NB4 (cell line): ENCODE data around the gene FAM163A.
A peak's percentile ranks its signal among the peaks of the same experiment; 100 is the strongest.

Experiments used
- DNase-seq: peaks from one replicate; pipeline ENCODE4 v3.0.0; 2010; ENCODE audit warnings: low read depth
- H3K4me3 ChIP-seq: one replicate; pipeline ENCODE4 v1.5.1; 2011; ENCODE audit warnings: mild to moderate bottlenecking, low read depth, low read length, moderate library complexity
- CTCF ChIP-seq: IDR thresholded peaks from one replicate; pipeline ENCODE4 v1.5.1; 2012; ENCODE audit warnings: low read depth, low read length
- MYC ChIP-seq: IDR thresholded peaks from 2 replicates; pipeline ENCODE4 v1.6.1; 2011; ENCODE audit warnings: low read depth, low read length
- POLR2A ChIP-seq: IDR thresholded peaks from 2 replicates; pipeline ENCODE4 v1.6.1; 2011; ENCODE audit warnings: mild to moderate bottlenecking; ENCODE audit not compliant: insufficient read length; ENCODE audit errors: extremely low read depth
- TF ChIP-seq, protein P1 (sequence below): IDR thresholded peaks from 2 replicates; pipeline ENCODE4 v1.6.1; 2011; ENCODE audit warnings: low read depth, low read length

Gene FAM163A

GRCh38 chr1:179773264-179773663 is 30.2 kb downstream of the FAM163A start:
- no peak for DNase-seq
- TF ChIP-seq, protein P1, sequence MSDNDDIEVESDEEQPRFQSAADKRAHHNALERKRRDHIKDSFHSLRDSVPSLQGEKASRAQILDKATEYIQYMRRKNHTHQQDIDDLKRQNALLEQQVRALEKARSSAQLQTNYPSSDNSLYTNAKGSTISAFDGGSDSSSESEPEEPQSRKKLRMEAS: no peak
- TF ChIP-seq CTCF: no peak
- no peak for TF ChIP-seq POLR2A
- no peak for TF ChIP-seq MYC

GRCh38 chr1:179774000-179774399 is 30.9 kb downstream of the FAM163A start:
- TF ChIP-seq MYC (no peak), POLR2A (no peak), CTCF (no peak)
- TF ChIP-seq, protein P1: no peak
- H3K4me3 ChIP-seq: no peak overlapping the region
- DNase-seq: no peak

More at GRCh38 chr1:179773264-179773663, 30.2 kb downstream of the FAM163A start:
- H3K4me3 ChIP-seq: no peak overlapping the region

- TF ChIP-seq MYC (no peak), CTCF (no peak), POLR2A (no peak)
- TF ChIP-seq, protein P1: no peak
- no peak for DNase-seq
- H3K4me3 ChIP-seq: no peak overlapping the region
Measured at GRCh38 chr1:179774566-179774965, 31.5 kb downstream of the FAM163A start.

GRCh38 chr1:179775009-179775408 is 31.9 kb downstream of the FAM163A start:
- DNase-seq: peak; percentile 9
- no peak overlapping the region for H3K4me3 ChIP-seq
- TF ChIP-seq CTCF: no peak
- no peak for TF ChIP-seq MYC
- TF ChIP-seq, protein P1: no peak
- no peak for TF ChIP-seq POLR2A

DNA sequence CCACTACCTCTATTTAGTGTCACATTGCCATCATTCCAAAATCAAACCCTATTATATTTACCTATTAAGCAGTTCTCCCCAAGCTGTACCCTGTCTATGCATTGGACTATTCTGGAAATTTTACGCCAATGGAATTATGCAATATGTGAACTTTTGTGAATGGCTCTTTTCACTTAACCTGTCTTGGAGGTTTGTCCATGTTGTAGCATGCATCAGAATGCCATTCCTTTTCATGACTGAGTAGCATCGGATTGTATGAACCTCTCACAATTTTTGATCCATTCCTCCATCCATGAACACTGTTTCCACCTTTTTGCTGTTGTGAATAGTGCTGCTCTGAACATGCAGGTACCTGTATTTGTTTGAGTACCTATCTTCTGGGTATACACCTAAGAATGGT is 33.7 kb downstream of the FAM163A start:
- H3K4me3 ChIP-seq: no peak overlapping the region
- TF ChIP-seq MYC (no peak), POLR2A (no peak), CTCF (no peak)
- TF ChIP-seq, protein P1: no peak
- no peak for DNase-seq
